ENCODE measurements around the gene TSHZ3.

Gene TSHZ3

DNA sequence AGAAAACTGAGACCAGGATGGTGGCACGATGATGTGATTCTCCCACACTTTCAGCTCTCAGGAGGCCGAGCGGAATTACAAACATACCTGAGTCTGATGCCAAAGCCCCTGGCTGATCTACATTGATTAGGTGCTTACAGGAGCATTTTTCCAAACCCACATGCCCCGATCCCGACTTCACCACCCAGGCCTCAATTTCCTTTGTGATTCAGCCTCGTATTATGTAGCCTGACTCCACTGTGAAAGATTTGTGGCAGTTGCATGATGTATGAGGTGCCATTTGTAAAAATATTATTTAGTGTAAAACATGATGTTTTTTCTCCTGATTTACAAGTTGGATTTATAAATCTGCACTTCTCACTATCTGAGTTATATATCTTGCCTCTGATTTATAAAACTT lies 118.0 kb downstream of the TSHZ3 start:
- no peak for DNase-seq (ENCODE audit: low read depth, low spot score)

DNA sequence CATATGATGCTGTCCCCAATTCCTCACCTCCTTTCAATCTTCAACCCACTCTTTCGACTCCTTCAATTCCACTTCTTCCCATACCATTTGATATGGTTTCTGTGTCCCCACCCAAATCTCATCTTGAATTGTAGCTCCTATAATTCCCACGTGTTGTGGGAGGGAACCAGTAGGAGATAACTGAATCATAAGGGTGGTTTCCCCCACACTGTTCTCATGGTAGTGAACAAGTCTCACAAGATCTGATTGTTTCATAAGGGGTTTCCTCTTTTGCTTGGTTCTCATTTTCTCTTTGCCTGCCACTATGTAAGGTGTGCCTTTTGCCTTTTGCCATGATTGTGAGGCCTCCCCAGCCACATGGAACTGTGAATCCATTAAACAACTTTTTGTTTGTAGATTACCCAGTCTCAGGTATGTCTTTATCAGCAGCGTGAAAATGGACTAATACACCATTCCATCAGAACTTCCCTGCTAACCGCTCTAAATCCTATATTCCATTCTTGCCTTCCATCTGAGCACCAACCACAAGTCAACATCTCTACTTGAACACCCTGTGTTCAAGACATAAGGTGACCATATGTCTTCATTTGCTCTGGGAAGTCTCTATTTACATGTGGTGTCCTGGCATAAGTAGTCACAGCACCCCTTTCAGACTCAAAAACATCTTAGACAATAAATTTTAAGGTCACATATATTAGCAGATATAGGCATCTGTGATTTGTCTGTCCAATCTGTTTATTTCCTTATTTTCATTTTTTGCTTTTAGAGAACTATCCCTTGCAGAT lies 122.9 kb downstream of the TSHZ3 start:
- no peak for DNase-seq (ENCODE audit: low read depth, low spot score)
